IMR-90 (cell line): ENCODE data around the gene JMJD7. TPM values are rescaled to one million over a fixed set of nuclear protein-coding genes. Genes with fewer than 3 reads are reported as not detected.

Source experiments
- ATAC-seq: fragments of 200-7000 bp; cut with Tn5 transposase; 2 replicates; pipeline ENCODE4 v1.9.1; 2020; ENCODE audit warnings: low read depth, mild to moderate bottlenecking, moderate library complexity
- BruUV-seq: library from RNA; stranded (reverse); fragments of 400-500 nt; replicated peaks from 2 replicates; lab custom pipeline; 2021; lab: Mats Ljungman, UMichigan
- CTCF ChIA-PET: fragments of 300-600 bp; formaldehyde crosslinking; extraction: SDS; loops from one replicate; lab custom pipeline; 2021; ENCODE audit warnings: antibody characterized with exemption; lab: Yijun Ruan, JAX
- POLR2A ChIA-PET: fragments of 300-600 bp; sonication (Branson Sonifier 250); formaldehyde crosslinking; loops from one replicate; lab custom pipeline; 2022; ENCODE audit warnings: antibody characterized with exemption; ENCODE audit not compliant: unreplicated experiment; lab: Charles Lee
- DNase-seq: peaks from one replicate; pipeline ENCODE4 v3.0.0; 2013
- H2AFZ ChIP-seq: replicated peaks from 2 replicates; pipeline ENCODE3; 2013; ENCODE audit warnings: low read length, mild to moderate bottlenecking; ENCODE audit not compliant: poor library complexity
- H2AK5ac ChIP-seq: 2 replicates; pipeline ENCODE4 v1.6.1; 2013; ENCODE audit warnings: low read depth, low read length, inconsistent platforms
- H2AK9ac ChIP-seq: replicated peaks from 2 replicates; pipeline ENCODE3; 2013; ENCODE audit warnings: mild to moderate bottlenecking, low read depth, low read length, moderate library complexity; ENCODE audit not compliant: poor library complexity
- H2BK120ac ChIP-seq: 2 replicates; pipeline ENCODE4 v1.6.1; 2013; ENCODE audit warnings: low read depth, low read length, inconsistent platforms
- H2BK15ac ChIP-seq: 3 replicates; pipeline ENCODE4 v1.6.1; 2013; ENCODE audit warnings: low read depth, low read length, inconsistent platforms
- H2BK20ac ChIP-seq: 2 replicates; pipeline ENCODE4 v1.6.1; 2013; ENCODE audit warnings: low read depth, mild to moderate bottlenecking, inconsistent platforms, low read length, moderate library complexity
- H2BK5ac ChIP-seq: 2 replicates; pipeline ENCODE4 v1.6.1; 2013; ENCODE audit warnings: mild to moderate bottlenecking, low read depth, low read length, inconsistent platforms; ENCODE audit not compliant: poor library complexity, severe bottlenecking
- H3K14ac ChIP-seq: replicated peaks from 2 replicates; pipeline ENCODE4 v1.6.1; 2013; ENCODE audit warnings: low read depth, low read length, inconsistent platforms
- H3K18ac ChIP-seq: 2 replicates; pipeline ENCODE4 v1.6.1; 2013; ENCODE audit warnings: low read depth, low read length, control low read depth
- H3K23ac ChIP-seq: 2 replicates; pipeline ENCODE4 v1.6.1; 2013; ENCODE audit warnings: low read depth, low read length, inconsistent platforms
- H3K27ac ChIP-seq: 2 replicates; pipeline ENCODE4 v1.5.1; 2013; ENCODE audit warnings: mild to moderate bottlenecking, control low read depth, low read length; ENCODE audit not compliant: insufficient read depth
- H3K27me3 ChIP-seq: 2 replicates; pipeline ENCODE4 v1.6.1; 2013; ENCODE audit warnings: low read length; ENCODE audit not compliant: control insufficient read depth, insufficient read depth
- H3K36me3 ChIP-seq: 2 replicates; pipeline ENCODE4 v1.6.1; 2013; ENCODE audit warnings: low read length, mixed read lengths; ENCODE audit not compliant: control insufficient read depth, insufficient read depth
- H3K4ac ChIP-seq: 2 replicates; pipeline ENCODE4 v1.6.1; 2013; ENCODE audit warnings: low read depth, low read length, inconsistent platforms
- H3K4me1 ChIP-seq: 2 replicates; pipeline ENCODE4 v1.6.1; 2013; ENCODE audit warnings: low read length, mixed read lengths; ENCODE audit not compliant: control insufficient read depth, insufficient read depth
- H3K4me2 ChIP-seq: 2 replicates; pipeline ENCODE4 v1.6.1; 2013; ENCODE audit warnings: low read depth, mild to moderate bottlenecking, control low read depth, low read length, moderate library complexity
- H3K4me3 ChIP-seq: 2 replicates; pipeline ENCODE4 v1.5.1; 2013; ENCODE audit warnings: low read depth, mild to moderate bottlenecking, control low read depth, low read length, moderate library complexity; ENCODE audit not compliant: insufficient read depth
- H3K56ac ChIP-seq: 2 replicates; pipeline ENCODE4 v1.6.1; 2013; ENCODE audit warnings: low read length, inconsistent platforms; ENCODE audit not compliant: insufficient read depth; ENCODE audit errors: extremely low read depth
- H3K79me1 ChIP-seq, 2 experiments: 2 replicates each; pipeline ENCODE4 v1.6.1; 2013; ENCODE audit warnings: low read length in 2 of 2, inconsistent platforms in 1 of 2, low read depth in 1 of 2
- H3K9ac ChIP-seq: 2 replicates; pipeline ENCODE4 v1.6.1; 2013; ENCODE audit warnings: low read depth, low read length, control low read depth
- H3K9me1 ChIP-seq: 2 replicates; pipeline ENCODE4 v1.6.1; 2013; ENCODE audit warnings: low read length, inconsistent platforms; ENCODE audit not compliant: insufficient read depth
- H3K9me3 ChIP-seq: 2 replicates; pipeline ENCODE4 v1.6.1; 2013; ENCODE audit warnings: low read length; ENCODE audit not compliant: control insufficient read depth, insufficient read depth
- H4K20me1 ChIP-seq: 2 replicates; pipeline ENCODE4 v1.6.1; 2013; ENCODE audit warnings: low read length, inconsistent platforms; ENCODE audit not compliant: insufficient read depth
- H4K5ac ChIP-seq: 2 replicates; pipeline ENCODE4 v1.6.1; 2013; ENCODE audit warnings: mild to moderate bottlenecking, low read depth, low read length, control low read depth
- H4K8ac ChIP-seq, 2 experiments: 2 replicates each; pipeline ENCODE4 v1.6.1; 2013; ENCODE audit warnings: low read depth in 2 of 2, low read length in 2 of 2, control low read depth in 1 of 2, inconsistent platforms in 1 of 2
- H4K91ac ChIP-seq: 2 replicates; pipeline ENCODE4 v1.6.1; 2013; ENCODE audit warnings: low read depth, low read length, inconsistent platforms; ENCODE audit not compliant: insufficient read depth
- BHLHE40 ChIP-seq: fragments of 150-350 bp; IDR thresholded peaks from 2 replicates; pipeline ENCODE4 v1.6.1; 2016; ENCODE audit warnings: mild to moderate bottlenecking, low read depth, low read length
- CEBPB ChIP-seq: IDR thresholded peaks from 2 replicates; pipeline ENCODE4 v1.6.1; 2012; ENCODE audit warnings: low read depth, low read length, improper control_type of control experiment
- CHD1 ChIP-seq: IDR thresholded peaks from 2 replicates; pipeline ENCODE4 v1.6.1; 2012; ENCODE audit warnings: low read depth, low read length, improper control_type of control experiment
- CTCF ChIP-seq: conservative IDR thresholded peaks from 2 replicates; pipeline ENCODE4 v1.5.1; 2012; ENCODE audit warnings: mild to moderate bottlenecking, low read depth, low read length, improper control_type of control experiment
- FOS ChIP-seq: fragments of 150-350 bp; IDR thresholded peaks from 2 replicates; pipeline ENCODE4 v1.6.1; 2016; ENCODE audit warnings: low read depth, low read length
- MAFK ChIP-seq: IDR thresholded peaks from 2 replicates; pipeline ENCODE4 v1.6.1; 2012; ENCODE audit warnings: low read depth, low read length, improper control_type of control experiment
- MAZ ChIP-seq: IDR thresholded peaks from 2 replicates; pipeline ENCODE4 v1.6.1; 2012; ENCODE audit warnings: low read depth, mild to moderate bottlenecking, low read length, improper control_type of control experiment, moderate library complexity, borderline replicate concordance
- MXI1 ChIP-seq: IDR thresholded peaks from 2 replicates; pipeline ENCODE4 v1.6.1; 2012; ENCODE audit warnings: low read depth, mild to moderate bottlenecking, low read length, moderate library complexity, borderline replicate concordance
- NFE2L2 ChIP-seq: fragments of 150-350 bp; IDR thresholded peaks from 2 replicates; pipeline ENCODE4 v1.6.1; 2016; ENCODE audit warnings: low read depth, mild to moderate bottlenecking, low read length
- POLR2A ChIP-seq: IDR thresholded peaks from 2 replicates; pipeline ENCODE4 v1.6.1; 2012; ENCODE audit warnings: mild to moderate bottlenecking, low read depth, low read length
- RAD21 ChIP-seq: IDR thresholded peaks from 2 replicates; pipeline ENCODE4 v1.6.1; 2012; ENCODE audit warnings: low read length, improper control_type of control experiment
- RCOR1 ChIP-seq: IDR thresholded peaks from 2 replicates; pipeline ENCODE4 v1.6.1; 2012; ENCODE audit warnings: mild to moderate bottlenecking, low read length, improper control_type of control experiment; ENCODE audit not compliant: insufficient replicate concordance
- RFX5 ChIP-seq: IDR thresholded peaks from 2 replicates; pipeline ENCODE4 v1.8.0; 2012; ENCODE audit warnings: low read depth, mild to moderate bottlenecking, low read length, moderate library complexity
- SMC3 ChIP-seq: fragments of 150-350 bp; IDR thresholded peaks from 2 replicates; pipeline ENCODE4 v1.6.1; 2016; ENCODE audit warnings: low read depth, mild to moderate bottlenecking, antibody characterized with exemption, low read length, moderate library complexity
- WGBS, 2 experiments: methylation state at CpG; one replicate each; pipeline versions ENCODE4 v1.1.5 to v1.1.7; 2013; ENCODE audit warnings: missing lambda C conversion rate in 2 of 2; ENCODE audit not compliant: insufficient read length in 1 of 2; ENCODE audit errors: extremely low coverage in 2 of 2; 5-methylcytosine and 5-hydroxymethylcytosine counted together
- dilution Hi-C: fragments of 300-500 bp; cut with HindIII; formaldehyde crosslinking; loops from one replicate; pipeline ENCODE4 v1.14.3; 2018; ENCODE audit warnings: low sequenced_read_pairs; ENCODE audit not compliant: unreplicated experiment
- in situ Hi-C: fragments of 300-500 bp; cut with MboI; formaldehyde crosslinking; loops from 3 replicates; pipeline ENCODE4 v1.14.3; 2019; ENCODE audit warnings: low sequenced_read_pairs, inconsistent platforms, mixed read lengths
- intact Hi-C: fragments of 100-400 bp; cut with micrococcal nuclease; formaldehyde crosslinking; loops from 2 replicates; pipeline ENCODE4 v1.10.0; 2022
- polyA plus RNA-seq, 3 experiments: library from polyadenylated mRNA; depleted of rRNA; stranded (reverse); fragments of >200 nt; gene quantifications; 2 replicates each; pipeline ENCODE4 v1.2.3, GENCODE V29; 2012; ENCODE audit warnings: low replicate concordance in 1 of 3
- total RNA-seq: library from RNA; depleted of rRNA; stranded (reverse); fragments of >200 nt; gene quantifications from 2 replicates; pipeline ENCODE4 v1.2.3, GENCODE V29; 2012
- TF ChIP-seq, protein P1 (sequence below): fragments of 150-350 bp; IDR thresholded peaks from 2 replicates; pipeline ENCODE4 v1.6.1; 2017; ENCODE audit warnings: mild to moderate bottlenecking, antibody characterized with exemption, low read length, low read depth
- TF ChIP-seq, protein P2 (sequence below): fragments of 150-350 bp; IDR thresholded peaks from 2 replicates; pipeline ENCODE4 v1.6.1; 2016; ENCODE audit warnings: low read depth, mild to moderate bottlenecking, low read length, moderate library complexity, borderline replicate concordance

JMJD7 gene
- total and polyA plus RNA-seq, 2 of the 4 experiments (the other 2 are of a cell fraction) = 5.0 to 6.3 TPM

DNA sequence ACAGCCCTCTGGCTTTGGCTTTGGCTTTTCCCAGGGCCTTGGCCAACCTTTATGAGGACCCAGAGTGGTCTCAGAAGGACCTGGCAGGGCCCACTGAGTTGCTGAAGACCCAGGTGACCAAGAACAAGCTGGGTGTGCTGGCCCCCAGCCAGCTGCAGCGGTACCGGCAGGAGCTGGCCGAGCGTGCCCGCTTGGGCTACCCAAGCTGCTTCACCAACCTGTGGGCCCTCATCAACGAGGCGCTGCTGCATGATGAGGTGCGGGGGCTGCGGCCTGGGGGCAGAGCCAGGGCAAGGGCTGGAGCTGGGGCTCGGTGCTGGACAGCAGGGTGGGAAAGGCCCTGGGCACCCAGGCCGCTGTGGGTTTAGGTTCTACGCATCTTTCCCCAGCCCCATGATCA, 16.9 kb downstream of the JMJD7 start:
- no peak overlapping the region for H2AFZ ChIP-seq
- H4K5ac ChIP-seq = no peak overlapping the region
- in situ Hi-C loops (no loop called here), dilution Hi-C loops (no loop called here), intact Hi-C loops (no loop called here)
- no peaks in the 10 kb centered on the region for H4K20me1 ChIP-seq
- H3K9me3 ChIP-seq = no peaks in the 10 kb centered on the region
- no peaks in the 10 kb centered on the region for H3K9me1 ChIP-seq
- BruUV-seq = no TSS peak
- no peak overlapping the region for H4K91ac ChIP-seq
- no peak overlapping the region for H3K4me2 ChIP-seq
- H3K4me3 ChIP-seq = no peak overlapping the region
- no peaks in the 10 kb centered on the region for H3K27me3 ChIP-seq
- H4K8ac ChIP-seq = no peak overlapping the region
- H3K79me1 ChIP-seq = no peaks in the 10 kb centered on the region
- H3K4me1 ChIP-seq = no peaks in the 10 kb centered on the region; the same call in 1 of the 2 replicates
- H3K36me3 ChIP-seq = peaks cover 20% of the 10 kb centered on the region
- CTCF ChIA-PET = no interaction called here
- no peak overlapping the region for H3K23ac ChIP-seq
- 75% methylated on average over 4 of the region's 12 CpGs; no CpG with 5 or more reads in 1 of the 2 experiments for WGBS, 2 experiments
- no peak overlapping the region for H2BK120ac ChIP-seq
- no peak overlapping the region for H2BK5ac ChIP-seq
- no peak overlapping the region for H3K9ac ChIP-seq
- DNase-seq = no peak
- H2BK15ac ChIP-seq = no peak overlapping the region
- no peak overlapping the region for H2AK9ac ChIP-seq
- H3K14ac ChIP-seq = no peak overlapping the region
- H2AK5ac ChIP-seq = no peak overlapping the region
- no peak for ATAC-seq
- H3K4ac ChIP-seq = no peak overlapping the region
- POLR2A ChIA-PET = no interaction called here
- no peak overlapping the region for H2BK20ac ChIP-seq
- no peak overlapping the region for H3K18ac ChIP-seq
- no peak overlapping the region for H3K56ac ChIP-seq
- H3K27ac ChIP-seq = no peak overlapping the region
- TF ChIP-seq FOS (no peak), MAZ (no peak), MXI1 (no peak), CHD1 (no peak), CEBPB (no peak), RAD21 (no peak), POLR2A (no peak), RCOR1 (no peak), RFX5 (no peak), MAFK (no peak), CTCF (no peak), SMC3 (no peak), BHLHE40 (no peak), NFE2L2 (no peak)
- TF ChIP-seq, protein P1, sequence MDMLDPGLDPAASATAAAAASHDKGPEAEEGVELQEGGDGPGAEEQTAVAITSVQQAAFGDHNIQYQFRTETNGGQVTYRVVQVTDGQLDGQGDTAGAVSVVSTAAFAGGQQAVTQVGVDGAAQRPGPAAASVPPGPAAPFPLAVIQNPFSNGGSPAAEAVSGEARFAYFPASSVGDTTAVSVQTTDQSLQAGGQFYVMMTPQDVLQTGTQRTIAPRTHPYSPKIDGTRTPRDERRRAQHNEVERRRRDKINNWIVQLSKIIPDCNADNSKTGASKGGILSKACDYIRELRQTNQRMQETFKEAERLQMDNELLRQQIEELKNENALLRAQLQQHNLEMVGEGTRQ = no peak
- TF ChIP-seq, protein P2, sequence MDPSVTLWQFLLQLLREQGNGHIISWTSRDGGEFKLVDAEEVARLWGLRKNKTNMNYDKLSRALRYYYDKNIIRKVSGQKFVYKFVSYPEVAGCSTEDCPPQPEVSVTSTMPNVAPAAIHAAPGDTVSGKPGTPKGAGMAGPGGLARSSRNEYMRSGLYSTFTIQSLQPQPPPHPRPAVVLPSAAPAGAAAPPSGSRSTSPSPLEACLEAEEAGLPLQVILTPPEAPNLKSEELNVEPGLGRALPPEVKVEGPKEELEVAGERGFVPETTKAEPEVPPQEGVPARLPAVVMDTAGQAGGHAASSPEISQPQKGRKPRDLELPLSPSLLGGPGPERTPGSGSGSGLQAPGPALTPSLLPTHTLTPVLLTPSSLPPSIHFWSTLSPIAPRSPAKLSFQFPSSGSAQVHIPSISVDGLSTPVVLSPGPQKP = no peak
